Left cardiac atrium (tissue), 4 donors: ENCODE results near the gene TAS2R3. TPM values are rescaled to one million over a fixed set of nuclear protein-coding genes. Genes with fewer than 3 reads are reported as not detected.
A peak's percentile ranks its signal among the peaks of the same experiment; 100 is the strongest.
"Not testable (repeated sequence)": the region's sequence is repeated elsewhere in the genome, so short reads cannot be mapped to it uniquely, and the experiment has no call there.

Experiments
- ATAC-seq, 2 donors: fragments of 200-7000 bp; cut with Tn5 transposase; one replicate each; pipeline ENCODE4 v1.9.1; 2020; ENCODE audit warnings: mild to moderate bottlenecking in 2 of 2, moderate library complexity in 2 of 2
- DNase-seq: peaks from one replicate; pipeline ENCODE4 v3.0.0-alpha.2; 2020
- intact Hi-C, 2 donors: fragments of 100-400 bp; cut with DNase I; formaldehyde crosslinking; loops; one replicate each; pipeline versions ENCODE4 v1.14.1 to v1.15.1; 2022 to 2023
- long read RNA-seq: library from polyadenylated mRNA; unstranded; transcript quantifications from one replicate; pipeline ENCODE4 v2.0.0, GENCODE V29; 2021
- total RNA-seq, 2 donors: library from RNA; stranded (reverse); fragmentation: NEBNext Ultra II Directional; extraction: Animal tissue kit (Norgen Biotek cat#: 25700); gene quantifications; one replicate each; pipeline ENCODE4 v1.2.1, GENCODE V29; 2021
- donor health status: DM: no; HTN: yes; CAD: no.
- donor health status: DM: no; HTN: yes; CAD: no; lungs with severe emphysema.
- donor health status: DM: yes; HTN: yes; CAD: no.
- donor health status: Dilated cardiomyopathy.

The TAS2R3 gene, protein sequence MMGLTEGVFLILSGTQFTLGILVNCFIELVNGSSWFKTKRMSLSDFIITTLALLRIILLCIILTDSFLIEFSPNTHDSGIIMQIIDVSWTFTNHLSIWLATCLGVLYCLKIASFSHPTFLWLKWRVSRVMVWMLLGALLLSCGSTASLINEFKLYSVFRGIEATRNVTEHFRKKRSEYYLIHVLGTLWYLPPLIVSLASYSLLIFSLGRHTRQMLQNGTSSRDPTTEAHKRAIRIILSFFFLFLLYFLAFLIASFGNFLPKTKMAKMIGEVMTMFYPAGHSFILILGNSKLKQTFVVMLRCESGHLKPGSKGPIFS
- total RNA-seq: under 1 TPM; 0.47 to 0.68 TPM
- long read RNA-seq: 0 reads

DNA sequence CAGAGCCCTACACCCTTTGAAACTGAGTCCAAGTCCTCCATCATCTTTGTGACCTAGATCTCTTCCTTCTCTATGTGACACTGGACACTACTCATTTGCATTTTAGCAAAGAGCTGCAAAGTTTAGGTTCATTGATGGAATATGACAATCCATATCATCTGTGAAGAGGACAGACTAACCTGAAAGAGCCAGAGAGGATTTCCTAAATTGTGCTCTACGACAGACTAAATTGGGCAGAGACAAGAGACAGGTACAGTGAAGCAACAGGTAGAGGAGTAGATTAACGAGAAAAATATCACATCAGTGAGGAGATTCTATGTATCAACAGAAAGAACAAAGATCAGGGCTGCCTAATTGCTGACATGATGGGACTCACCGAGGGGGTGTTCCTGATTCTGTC is at the start of gene TAS2R3:
Gene TAS2R3, plus strand, starts transcription at position 301 of the 400 bp plus-strand sequence. Its CDS starts 62 bp downstream, at position 363.
- DNase-seq (no peak), ATAC-seq (no peak)
- intact Hi-C loops: no loop called here

DNA sequence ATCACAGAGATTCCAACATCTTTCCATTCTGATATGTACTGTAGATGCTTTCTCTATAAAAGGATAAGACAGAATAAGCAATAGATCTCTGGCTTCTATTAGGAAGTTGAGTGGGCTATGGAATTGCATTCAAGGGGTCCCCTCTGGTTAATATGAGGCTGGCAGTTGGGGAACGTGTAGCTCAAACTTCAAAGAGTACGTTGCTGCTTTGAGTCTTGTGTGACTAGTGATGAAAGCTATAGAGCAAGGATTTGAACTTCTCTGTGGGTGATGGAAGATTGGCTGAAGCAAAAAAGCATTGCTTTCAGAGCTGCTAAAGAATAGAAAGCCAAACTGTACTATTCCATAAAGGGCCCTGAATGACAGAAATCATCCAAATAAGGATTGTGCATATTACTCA is 49.3 kb upstream of the TAS2R3 start:
- ATAC-seq (no peak), DNase-seq (no peak)
- intact Hi-C loops: no loop called here

DNA sequence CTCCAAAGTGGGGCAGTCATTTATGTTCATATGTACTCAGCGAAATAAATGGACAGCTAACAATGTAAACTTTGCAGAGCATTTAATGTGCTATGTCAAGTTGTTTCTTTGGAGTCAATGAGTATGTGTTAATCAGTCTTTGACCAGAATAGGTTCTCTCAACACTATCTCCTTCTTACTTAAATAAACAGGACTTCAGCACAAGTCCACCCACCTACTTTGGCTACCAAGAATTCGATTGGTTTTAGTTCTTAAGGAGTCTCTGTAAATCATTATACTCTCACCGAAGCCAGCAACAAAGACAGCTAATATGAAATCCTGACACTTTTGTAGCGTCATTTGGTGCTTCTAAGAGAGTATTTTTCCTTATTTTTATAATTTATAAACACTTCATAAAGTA is 48.9 kb upstream of the TAS2R3 start:
- no peak for DNase-seq
- no peak for ATAC-seq
- intact Hi-C loops: no loop called here

DNA sequence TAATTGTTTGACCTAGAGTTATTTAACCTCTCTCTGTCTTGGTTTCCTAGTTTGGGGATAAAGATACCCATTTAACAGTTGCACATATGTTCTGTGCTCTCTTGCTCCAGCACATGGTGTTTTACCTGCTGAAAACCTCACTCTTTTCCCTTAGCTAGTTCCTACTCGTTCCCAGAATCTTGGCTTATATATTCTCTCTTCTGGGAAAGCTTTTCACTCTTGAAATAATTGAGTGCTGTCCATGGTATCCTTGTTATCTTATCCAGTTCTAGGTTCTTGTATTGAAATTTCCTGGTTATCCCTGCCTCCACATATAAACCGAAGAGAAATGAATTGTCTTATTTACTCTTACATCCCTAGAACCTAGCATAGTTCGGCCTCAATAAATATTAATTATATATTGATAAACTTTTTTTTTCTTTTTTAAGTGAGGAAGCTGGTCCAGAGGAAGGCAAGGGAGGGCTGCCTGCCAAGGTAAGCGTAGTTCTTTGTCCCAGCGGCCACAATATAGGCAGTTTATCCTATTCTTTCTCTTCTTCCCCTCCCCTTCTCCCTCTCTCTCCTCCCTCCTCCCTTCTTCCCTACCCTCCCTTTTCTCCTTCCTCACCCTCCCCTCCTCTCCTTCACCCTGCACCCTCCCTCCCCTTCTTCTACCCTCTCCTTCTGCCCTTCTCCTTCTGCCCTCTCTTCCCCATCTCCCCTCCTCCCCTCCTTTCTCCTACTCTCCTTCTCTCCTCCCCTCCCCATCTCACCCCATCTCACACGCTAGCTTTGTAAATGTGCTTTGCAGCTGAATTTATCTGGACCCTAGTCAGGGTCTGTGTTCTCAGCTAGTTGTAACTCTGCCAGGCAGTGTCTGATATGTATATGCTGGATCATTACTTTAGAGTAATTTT is 47.9 kb upstream of the TAS2R3 start:
- intact Hi-C loops: no loop called here
- DNase-seq (no peak), ATAC-seq (no peak)

DNA sequence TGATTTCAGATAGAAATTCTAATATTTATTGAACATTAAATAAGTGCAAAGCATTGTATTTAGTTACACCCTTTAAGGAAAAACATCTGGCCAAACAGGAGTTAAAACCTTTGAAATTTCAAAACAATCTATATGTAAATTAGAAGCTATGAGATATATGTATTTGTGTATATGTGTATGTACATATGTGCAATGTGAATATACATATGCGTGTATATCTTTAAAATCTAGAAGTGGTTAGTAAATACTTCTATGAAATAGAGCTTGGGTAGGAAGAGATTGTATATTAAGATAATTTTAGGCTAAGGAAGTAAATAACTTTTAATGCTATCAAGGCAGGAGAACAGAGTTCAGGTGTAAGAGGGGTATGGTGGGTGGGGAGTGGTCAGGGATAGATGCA is 46.4 kb upstream of the TAS2R3 start:
- intact Hi-C loops: no loop called here
- DNase-seq: no peak
- no peak for ATAC-seq

DNA sequence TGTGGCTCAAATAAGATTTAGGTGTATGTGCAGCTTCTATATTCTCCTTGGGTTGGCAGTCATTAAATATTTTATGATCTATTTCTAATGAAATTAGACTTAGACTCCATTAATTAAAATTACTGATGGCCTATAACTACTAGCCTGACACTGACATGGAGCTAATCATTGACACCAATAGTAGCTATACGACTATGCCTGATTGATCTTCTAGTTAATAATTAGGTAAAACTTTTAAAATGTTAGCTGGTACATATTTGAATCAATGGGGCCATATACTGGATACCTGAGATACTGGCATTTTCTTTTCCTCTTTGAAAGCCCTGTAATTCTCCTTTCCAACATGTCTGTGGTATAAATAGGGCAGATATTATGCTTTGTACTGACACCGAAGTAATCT is 41.4 kb upstream of the TAS2R3 start:
- DNase-seq (no peak), ATAC-seq (no peak)
- intact Hi-C loops: no loop called here

DNA sequence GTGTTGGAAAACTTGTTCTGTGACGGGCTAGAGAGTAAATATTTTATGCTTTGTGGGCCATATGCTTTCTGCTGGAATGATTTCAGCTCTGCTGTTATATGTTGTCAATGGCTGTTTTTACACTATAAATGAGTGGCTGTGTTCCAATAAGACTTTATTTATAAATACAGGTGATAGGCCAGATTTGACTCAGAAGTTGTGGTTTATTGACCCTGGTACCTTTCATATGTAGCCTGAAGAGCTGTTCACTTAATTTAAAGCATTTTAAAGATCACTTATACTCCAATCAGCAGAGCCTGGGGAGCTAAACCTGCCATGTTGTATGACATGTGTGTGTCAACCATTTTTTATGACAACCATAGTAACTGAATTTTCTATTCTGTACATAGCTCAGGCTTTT is 34.9 kb upstream of the TAS2R3 start:
- DNase-seq: no peak
- ATAC-seq: no peak
- intact Hi-C loops: no loop called here

DNA sequence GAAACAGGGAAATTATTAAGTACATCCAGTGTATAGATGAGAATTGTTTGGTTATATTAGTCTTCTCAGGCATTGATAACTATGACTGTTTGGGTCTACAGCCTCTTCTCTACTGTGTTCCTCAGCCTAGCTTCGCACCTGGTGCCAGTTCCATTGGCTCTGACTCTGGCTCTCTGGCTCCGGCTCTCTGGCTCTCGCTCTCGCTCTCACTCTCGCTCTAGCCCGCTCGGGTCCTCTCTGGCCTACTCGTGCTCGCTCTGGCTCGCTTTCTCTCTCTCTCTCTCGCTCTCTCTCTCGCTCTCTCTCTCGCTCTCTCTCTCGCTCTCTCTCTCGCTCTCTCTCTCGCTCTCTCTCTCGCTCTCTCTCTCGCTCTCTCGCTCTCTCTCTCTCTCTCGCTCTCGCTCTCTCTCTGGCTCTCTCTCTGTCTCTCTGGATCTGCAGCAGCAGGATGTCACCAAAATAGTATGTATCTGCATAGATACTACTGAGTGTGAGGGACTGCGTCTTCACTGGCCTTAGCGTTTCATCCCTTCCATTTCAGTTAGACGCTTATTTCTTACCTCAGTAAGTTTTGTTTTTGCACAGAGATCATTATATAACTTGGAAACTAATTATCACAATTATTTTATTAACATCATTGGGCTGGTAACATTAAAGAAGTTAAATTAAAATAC is 32.3 kb upstream of the TAS2R3 start:
- ATAC-seq (peak; percentile 19 to 59), DNase-seq (no peak)
- intact Hi-C loops: no loop called here

DNA sequence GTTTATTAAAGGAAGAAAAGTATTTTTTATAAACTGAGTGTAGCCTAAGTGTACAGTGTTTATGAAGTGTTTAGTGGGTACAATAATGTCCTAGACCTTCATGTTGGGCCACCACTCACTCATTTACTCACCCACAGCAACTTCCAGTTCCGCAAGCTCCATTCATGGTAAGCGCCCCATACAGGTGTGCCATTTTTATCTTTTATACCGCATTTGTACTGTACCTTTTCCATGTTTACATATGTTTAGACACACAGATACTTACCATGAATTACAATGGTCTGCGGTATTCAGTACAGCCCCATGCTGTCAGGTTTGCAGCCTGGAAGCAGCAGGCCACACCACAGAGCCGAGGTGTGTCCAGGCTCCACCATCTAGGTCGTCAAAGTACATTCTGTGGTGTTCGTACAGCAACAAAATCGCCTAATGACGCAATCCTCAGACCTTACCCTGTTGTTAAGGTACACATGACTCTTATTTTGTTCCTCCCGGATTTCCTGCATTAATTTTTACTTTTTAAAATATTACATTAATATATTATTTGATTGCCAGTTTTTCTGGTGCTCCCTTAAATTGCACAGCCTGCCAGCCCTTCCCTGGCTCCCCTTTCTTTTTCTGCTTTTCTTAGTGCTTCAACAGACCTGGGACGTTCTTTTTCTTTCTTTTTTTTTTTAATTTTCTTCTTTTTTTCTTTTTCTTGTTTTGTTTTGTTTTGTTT is 26.6 kb upstream of the TAS2R3 start:
- ATAC-seq (no peak), DNase-seq (no peak)
- intact Hi-C loops: loop anchor here in 1 of 2 donors (5.0 kb wide), 1 partner anchor 80 kb away; no protein-coding TSS in a partner anchor

DNA sequence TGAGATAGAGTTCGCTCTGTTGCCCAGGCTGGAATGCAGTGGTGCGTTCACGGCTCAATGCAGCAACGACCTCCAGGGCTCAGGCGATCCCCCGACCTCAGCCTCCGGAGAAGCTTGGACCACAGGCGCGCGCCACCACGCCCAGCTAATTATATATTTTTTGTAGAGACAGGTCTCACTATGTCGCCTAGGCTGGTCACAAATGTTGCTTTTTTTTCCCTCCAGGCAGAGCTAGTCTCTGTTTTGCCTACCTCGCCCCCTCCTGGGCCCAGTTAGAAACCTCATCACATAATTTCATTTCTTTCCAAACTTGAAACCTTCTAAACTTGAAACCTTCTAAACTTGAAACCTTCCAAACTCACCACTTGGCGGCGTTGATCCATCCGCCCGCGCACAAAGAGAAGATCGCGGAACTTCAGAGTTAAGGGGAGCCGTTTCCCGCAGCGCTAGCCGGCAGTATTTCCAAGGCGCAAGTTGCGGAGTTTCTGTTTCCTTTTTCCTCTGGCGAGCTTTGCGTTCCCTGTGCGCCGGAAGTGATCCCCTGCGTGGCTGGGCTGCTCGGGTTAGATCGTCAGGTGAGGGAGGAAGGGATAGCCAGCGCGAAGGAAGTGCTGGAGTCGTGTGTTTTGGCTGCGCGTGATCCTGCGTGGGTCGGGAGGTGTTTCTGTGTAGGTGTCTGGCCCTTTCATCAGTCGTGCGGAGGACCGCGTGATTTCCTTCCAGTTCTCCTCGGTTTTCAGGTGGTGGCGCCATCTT is 25.9 kb upstream of the TAS2R3 start, which contains the start of gene SSBP1:
Gene SSBP1, plus strand, starts transcription at position 523 of the 756 bp plus-strand sequence. CDS start 809 bp downstream, outside the sequence.
- ATAC-seq: peak; percentile 98
- peak; percentile 90 for DNase-seq
- intact Hi-C loops: loop anchor here in 1 of 2 donors (5.0 kb wide), 1 partner anchor 81 kb away; no protein-coding TSS in a partner anchor

DNA sequence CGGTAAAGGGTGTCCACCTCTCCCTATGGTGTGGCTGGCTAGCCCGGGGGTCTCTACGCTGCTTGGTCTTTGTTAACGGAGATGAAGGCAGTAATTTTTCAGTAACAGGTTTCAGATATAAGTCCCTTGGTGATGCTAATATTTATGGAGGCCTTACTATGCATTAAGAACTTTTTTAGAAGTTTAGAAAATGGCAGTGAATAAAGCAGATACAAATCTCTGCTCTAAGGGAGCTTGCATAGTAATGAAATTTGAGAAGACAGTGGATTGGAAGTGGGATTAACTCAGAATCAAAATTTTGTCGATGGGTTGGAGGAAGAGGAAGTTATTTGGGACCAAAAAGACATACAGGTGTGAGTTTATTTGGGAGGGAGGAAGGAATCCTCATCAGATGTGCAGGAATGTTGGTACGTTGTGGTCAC is 25.3 kb upstream of the TAS2R3 start:
- intact Hi-C loops: loop anchor here in 1 of 2 donors (5.0 kb wide), 1 partner anchor 81 kb away; no protein-coding TSS in a partner anchor
- ATAC-seq: no peak
- DNase-seq: no peak

DNA sequence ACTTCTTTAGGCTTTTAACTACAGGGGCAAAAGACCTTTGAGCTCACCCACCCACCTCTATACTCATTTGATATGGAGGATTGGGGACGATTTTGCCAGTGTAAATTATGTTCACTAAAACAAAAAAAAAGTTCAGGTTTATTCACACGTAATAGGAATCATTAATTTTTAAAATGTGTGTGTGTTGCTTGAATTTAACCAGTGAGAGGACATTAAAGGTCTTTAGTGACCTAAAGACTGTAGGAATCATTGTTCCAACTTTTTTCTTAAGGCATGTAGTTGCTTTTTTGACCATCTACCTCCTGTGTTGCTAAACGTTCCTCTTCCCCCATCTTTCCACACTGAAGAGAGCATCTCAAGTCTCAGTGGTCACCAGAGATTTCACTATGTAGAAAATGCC is 24.6 kb upstream of the TAS2R3 start:
- intact Hi-C loops: loop anchor here in 1 of 2 donors (5.0 kb wide), 1 partner anchor 82 kb away; no protein-coding TSS in a partner anchor
- no peak for DNase-seq
- ATAC-seq: no peak

DNA sequence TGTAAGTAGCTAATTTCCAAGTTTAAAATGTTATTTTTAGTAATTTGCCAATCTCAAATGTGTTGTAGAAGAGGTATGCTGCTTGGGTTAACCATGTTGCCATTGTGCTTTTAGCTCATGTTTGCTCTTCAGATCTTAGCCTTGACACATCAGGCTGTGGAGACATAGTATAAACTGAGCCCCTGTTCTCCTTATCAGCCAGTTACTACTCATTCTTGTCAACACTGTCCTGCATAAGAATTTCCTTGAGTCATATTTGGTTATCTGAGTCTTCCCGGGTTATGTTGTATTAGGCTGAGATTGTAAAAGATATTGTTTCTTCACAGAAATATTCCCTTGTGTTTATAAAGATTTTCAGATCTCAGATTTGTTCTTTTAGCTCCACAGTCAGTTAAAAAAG is 21.7 kb upstream of the TAS2R3 start:
- intact Hi-C loops: no loop called here
- ATAC-seq: no peak
- DNase-seq: no peak

DNA sequence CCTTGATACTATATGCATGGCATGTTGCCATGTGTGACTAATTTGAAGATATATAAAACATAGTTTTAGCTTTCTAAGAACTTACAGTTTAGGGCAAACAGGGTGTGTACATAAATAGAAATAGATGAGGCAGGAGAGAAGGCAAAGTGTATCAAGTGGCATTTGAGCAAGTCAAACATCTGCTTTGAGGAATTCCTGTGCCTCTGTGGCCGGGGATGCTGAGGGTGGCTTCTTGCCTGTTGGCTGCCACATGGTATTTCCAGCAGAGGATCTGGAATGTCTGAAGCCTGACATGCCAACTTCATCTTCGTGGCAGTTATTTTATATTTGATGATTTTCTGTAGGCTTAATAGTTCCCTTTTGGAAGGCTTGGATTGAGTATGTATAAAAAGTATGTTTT is 19.8 kb upstream of the TAS2R3 start:
- ATAC-seq (no peak), DNase-seq (no peak)
- intact Hi-C loops: no loop called here

DNA sequence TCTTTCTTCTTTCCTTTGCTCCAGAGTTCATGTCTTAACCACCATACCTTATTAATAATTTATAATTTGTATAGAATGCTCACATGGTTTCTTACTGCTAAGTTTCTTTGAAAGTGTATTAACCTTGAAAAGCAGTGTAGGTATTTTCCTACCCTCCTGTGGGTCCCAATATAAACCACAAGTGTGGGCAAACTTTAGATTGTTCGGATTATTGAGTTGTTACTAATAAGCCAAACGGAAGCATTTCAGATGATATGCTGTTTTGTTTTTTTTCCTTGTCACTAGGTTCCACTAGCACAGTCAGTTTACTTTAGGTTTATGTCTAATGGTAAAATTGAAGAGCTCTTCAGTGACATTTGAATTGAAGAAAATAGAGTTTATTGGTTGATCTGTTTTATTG is 15.5 kb upstream of the TAS2R3 start:
- intact Hi-C loops: no loop called here
- no peak for ATAC-seq

DNA sequence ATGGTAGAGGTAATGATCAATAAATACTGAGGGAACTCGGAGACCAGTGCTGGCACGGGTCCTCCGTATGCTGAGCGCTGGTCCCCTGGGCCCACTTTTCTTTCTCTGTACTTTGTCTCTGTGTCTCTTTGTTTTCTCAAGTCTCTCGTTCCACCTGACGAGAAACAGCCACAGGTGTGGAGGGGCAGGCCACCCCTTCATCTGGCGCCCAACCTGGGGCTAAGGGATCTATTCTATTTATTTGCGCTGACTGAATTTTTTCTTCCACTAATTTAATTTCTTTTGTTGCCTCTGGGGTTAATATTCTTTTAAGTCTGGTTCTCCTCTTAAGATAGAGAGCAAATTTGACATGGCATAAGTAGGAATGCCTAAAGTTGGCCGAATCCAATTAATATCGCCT is 12.0 kb upstream of the TAS2R3 start:
- ATAC-seq, DNase-seq, intact Hi-C loops: not testable (repeated sequence)

More for the DNA sequence above, 15.5 kb upstream of the TAS2R3 start:
- DNase-seq: no peak

DNA sequence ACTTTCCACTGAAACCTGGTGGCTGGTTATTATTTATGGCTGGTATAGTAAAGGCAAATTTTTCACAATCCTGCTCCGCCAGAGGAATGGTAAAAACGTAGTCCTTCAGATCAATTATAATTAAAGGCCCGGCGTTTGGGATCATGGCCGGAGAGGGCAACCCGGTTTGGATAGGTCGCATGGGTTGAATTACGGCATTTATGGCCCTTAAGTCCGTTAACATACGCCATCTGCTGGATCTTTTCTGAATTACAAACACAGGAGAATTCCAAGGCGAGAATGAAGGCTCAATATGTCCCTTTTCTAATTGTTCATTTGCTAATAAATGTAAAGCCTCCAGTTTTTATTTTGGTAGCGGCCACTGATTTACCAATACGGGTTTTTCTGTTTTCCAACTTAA is 11.3 kb upstream of the TAS2R3 start:
- ATAC-seq: no peak
- intact Hi-C loops: no loop called here
- no peak for DNase-seq

DNA sequence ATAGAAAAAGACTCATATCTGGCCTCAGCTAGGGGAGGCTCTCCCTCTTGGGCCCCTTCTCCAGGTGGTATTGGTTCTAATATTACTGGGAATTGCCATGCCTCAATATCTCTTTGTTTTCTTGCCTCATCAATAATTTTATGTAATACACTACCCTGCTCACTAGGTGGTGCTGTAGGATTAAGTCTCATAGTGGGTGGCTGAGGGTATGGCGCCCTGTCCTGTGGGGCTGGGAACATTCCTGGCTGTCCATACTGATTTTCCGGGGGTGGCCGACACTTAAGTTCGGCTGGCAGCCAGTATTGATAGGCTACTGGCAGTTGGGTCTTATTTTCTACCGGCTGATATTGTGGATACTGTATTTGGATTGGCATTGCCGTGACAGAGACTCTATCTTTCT is 9.0 kb upstream of the TAS2R3 start:
- DNase-seq (no peak), ATAC-seq (no peak)
- intact Hi-C loops: no loop called here
